Measurements from ENCODE around the gene SUB1. TPM values are rescaled to one million over a fixed set of nuclear protein-coding genes. Genes with fewer than 3 reads are reported as not detected.

Gene SUB1
- total RNA-seq, 4 donors from 2014 or later, result 128 to 174 (median 137) TPM

DNA sequence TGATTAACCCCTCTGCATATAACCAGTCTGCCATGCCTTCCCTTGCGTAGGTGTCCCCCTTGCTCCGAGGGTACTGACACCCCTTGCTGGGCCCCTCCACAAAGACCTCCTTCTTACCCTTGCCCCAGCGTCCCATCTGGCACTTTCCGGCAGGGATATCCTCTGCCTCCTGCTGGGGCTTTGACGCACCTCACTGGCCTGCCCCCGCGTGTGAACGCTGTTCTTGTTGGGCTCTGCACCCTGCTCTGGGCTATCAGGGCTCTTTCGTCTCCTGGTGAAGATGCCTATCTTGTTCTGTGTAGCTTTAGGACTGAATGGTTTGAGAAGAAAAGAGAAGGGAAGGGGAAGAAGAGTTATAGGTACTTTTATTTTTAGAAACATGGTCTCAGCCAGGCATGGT is 53.0 kb downstream of the SUB1 start:
- 86% methylated on average over 9 of the region's 9 CpGs for WGBS
- no peak for DNase-seq (ENCODE audit: low spot score in 2 of 2)
- H3K4me1 ChIP-seq, result no peaks in the 10 kb centered on the region
- H3K36me3 ChIP-seq, result no peaks in the 10 kb centered on the region
- no peaks in the 10 kb centered on the region for H3K9me3 ChIP-seq
- H3K4me3 ChIP-seq, result no peak overlapping the region
- TF ChIP-seq POLR2A (IDR thresholded peaks at IDR 0.05), result no peak
- no peak for TF ChIP-seq POLR2AphosphoS5 (IDR thresholded peaks at IDR 0.05)
- TF ChIP-seq, protein P1, sequence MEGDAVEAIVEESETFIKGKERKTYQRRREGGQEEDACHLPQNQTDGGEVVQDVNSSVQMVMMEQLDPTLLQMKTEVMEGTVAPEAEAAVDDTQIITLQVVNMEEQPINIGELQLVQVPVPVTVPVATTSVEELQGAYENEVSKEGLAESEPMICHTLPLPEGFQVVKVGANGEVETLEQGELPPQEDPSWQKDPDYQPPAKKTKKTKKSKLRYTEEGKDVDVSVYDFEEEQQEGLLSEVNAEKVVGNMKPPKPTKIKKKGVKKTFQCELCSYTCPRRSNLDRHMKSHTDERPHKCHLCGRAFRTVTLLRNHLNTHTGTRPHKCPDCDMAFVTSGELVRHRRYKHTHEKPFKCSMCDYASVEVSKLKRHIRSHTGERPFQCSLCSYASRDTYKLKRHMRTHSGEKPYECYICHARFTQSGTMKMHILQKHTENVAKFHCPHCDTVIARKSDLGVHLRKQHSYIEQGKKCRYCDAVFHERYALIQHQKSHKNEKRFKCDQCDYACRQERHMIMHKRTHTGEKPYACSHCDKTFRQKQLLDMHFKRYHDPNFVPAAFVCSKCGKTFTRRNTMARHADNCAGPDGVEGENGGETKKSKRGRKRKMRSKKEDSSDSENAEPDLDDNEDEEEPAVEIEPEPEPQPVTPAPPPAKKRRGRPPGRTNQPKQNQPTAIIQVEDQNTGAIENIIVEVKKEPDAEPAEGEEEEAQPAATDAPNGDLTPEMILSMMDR (IDR thresholded peaks at IDR 0.05), result no peak
- H3K27me3 ChIP-seq, result no peaks in the 10 kb centered on the region
- no peak overlapping the region for H3K27ac ChIP-seq

DNA sequence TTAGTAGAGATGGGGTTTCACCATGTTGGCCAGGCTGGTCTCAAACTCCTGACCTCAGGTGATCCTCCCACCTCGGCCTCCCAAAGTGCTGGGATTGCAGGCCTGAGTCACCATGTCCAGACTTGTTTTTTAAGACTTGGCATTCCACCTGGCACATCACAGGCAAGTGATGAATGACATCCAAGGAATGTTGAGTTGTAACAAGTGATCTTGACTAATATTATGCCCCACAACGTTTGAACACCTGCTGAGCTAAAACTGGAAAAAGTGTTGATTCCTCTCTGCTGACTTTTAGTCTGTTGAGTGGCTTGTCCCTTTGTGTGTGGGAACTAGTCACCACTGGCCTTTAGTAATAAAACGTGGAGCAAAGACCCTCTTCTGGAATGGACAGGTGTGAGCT is 54.6 kb downstream of the SUB1 start:
- no peak for TF ChIP-seq POLR2A (IDR thresholded peaks at IDR 0.05)
- no peak for TF ChIP-seq POLR2AphosphoS5 (IDR thresholded peaks at IDR 0.05)
- TF ChIP-seq EP300 (IDR thresholded peaks at IDR 0.05), result no peak
- TF ChIP-seq, protein P1 (IDR thresholded peaks at IDR 0.05), result no peak
- DNase-seq (ENCODE audit: low spot score in 2 of 2), result no peak
- H3K4me3 ChIP-seq, result no peak overlapping the region

DNA sequence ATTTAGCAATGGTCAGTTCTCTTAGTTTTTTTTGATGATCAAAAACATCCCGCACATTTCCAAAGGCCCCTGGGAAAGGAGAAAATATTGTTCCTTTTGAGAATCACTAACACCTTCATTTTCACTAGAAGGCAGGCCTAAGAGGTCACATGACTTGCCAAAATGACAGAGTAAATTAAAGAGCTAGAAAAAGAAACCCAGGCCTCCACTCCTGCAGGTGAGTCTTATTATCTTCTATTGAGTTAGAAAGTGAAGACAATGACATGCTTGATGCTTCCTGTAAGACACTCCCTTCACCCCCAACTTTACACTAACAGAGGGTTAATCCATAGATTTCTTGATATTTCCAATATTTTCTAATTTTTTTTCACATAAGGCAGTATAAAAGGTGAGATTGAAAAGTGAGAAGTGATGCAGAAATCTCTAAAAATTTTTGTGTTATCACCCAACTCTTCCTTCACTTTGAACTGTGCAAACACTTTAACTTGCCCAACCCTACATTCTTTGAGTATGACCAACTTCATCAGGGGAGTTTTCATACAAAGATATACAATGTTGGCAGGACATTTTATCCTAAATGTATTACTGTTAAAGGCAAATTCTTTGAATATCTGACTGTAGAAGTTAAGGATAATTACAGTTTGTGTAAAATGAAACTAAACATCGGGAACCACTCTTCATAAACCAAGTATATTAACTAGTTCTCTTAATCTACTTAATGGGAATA is 57.1 kb downstream of the SUB1 start:
- no peak overlapping the region for H3K27ac ChIP-seq
- H3K4me3 ChIP-seq, result no peak overlapping the region
- H3K27me3 ChIP-seq, result no peaks in the 10 kb centered on the region
- 76% methylated on average over 2 of the region's 2 CpGs for WGBS
- TF ChIP-seq POLR2A (IDR thresholded peaks at IDR 0.05), result no peak
- DNase-seq (ENCODE audit: low spot score in 2 of 2), result no peak
- no peaks in the 10 kb centered on the region for H3K4me1 ChIP-seq
- no peaks in the 10 kb centered on the region for H3K9me3 ChIP-seq
- H3K36me3 ChIP-seq, result no peaks in the 10 kb centered on the region

More for the DNA sequence above, 54.6 kb downstream of the SUB1 start:
- WGBS, result 53% methylated on average over 3 of the region's 3 CpGs
- H3K27me3 ChIP-seq, result no peaks in the 10 kb centered on the region
- H3K36me3 ChIP-seq, result no peaks in the 10 kb centered on the region
- H3K4me1 ChIP-seq, result no peaks in the 10 kb centered on the region
- H3K27ac ChIP-seq, result no peak overlapping the region
- H3K9me3 ChIP-seq, result no peaks in the 10 kb centered on the region

DNA sequence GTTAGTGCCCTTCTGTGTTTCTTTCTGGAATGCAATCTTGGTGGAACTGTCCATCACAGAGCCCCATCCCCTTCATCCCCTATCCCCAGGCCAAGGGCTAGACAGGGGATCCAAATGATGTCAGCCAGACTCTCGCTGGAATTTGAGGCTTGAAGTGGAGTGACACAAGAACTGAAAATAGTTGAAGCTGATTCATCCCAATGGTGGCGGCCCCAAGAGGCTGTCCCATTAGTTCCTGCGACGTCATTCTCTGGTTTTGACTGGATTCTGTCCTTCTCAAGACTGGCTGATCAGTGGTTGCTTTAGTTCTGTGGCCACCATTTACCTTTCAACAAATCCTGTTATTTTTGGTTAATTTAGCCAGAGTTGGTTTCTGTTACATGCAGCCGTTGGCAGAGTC is 59.9 kb downstream of the SUB1 start:
- whole genome bisulfite sequencing, result 74% methylated on average over 5 of the region's 5 CpGs
- Histone ChIP-seq H3K36me3 (no peaks in the 10 kb centered on the region), H3K4me1 (no peaks in the 10 kb centered on the region)

DNA sequence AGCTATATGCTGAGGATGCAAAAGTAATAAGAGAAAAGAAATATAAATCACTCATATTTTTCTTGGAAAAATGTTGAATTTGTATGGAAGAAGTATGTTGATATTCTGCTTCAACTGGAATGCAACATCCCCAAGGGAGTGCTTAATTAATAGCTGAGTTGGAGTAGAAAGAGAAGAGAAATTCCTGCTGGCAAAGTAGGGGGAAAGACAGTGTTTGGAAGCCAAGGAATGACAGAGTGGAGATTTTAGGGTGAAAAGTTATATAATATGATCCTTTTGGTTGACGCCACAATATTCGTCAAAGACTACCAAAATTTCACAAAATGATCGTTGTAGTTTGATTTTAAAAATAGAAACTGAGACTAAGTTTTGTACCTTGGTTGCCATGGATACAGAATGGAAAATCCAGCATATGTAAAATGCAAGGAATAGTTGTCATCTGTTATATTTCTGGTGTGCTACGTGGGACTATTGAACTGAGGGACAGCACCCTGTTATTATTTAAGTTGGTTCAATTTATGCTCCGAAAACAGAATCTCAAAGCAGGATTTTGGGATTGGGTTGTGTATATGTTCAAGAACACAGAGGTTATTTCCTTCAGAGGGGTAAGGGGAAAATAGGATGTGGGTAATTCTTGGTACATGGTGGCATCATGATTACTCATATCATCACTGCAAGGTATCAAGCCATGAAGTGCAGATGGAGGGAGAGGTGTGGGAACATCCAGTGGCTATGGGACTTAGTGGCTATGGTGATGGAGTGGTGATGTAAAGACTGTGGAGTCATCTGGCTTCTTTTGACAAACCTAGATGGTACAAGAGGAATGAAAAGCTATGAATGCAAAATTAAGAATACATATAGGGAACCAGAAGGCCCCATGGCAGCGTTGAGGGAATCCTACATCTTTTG is 61.0 kb downstream of the SUB1 start:
- Histone ChIP-seq H3K4me3 (no peak overlapping the region), H3K27me3 (no peaks in the 10 kb centered on the region), H3K4me1 (no peaks in the 10 kb centered on the region), H3K9me3 (no peaks in the 10 kb centered on the region), H3K36me3 (no peaks in the 10 kb centered on the region), H3K27ac (no peak overlapping the region)
- TF ChIP-seq POLR2AphosphoS5 (IDR thresholded peaks at IDR 0.05), result no peak
- TF ChIP-seq EP300 (IDR thresholded peaks at IDR 0.05), result no peak
- no peak for TF ChIP-seq POLR2A (IDR thresholded peaks at IDR 0.05)
- TF ChIP-seq, protein P1 (IDR thresholded peaks at IDR 0.05), result no peak
- DNase-seq (ENCODE audit: low spot score in 2 of 2), result no peak
- 74% methylated on average over 6 of the region's 6 CpGs for WGBS

More for the DNA sequence above, 59.9 kb downstream of the SUB1 start:
- Histone ChIP-seq H3K4me3 (no peak overlapping the region), H3K27ac (no peak overlapping the region), H3K27me3 (no peaks in the 10 kb centered on the region), H3K9me3 (no peaks in the 10 kb centered on the region)
- no peak for DNase-seq (ENCODE audit: low spot score in 2 of 2)
- TF ChIP-seq, protein P1 (IDR thresholded peaks at IDR 0.05), result no peak
- TF ChIP-seq EP300 (IDR thresholded peaks at IDR 0.05) (no peak), POLR2AphosphoS5 (IDR thresholded peaks at IDR 0.05) (no peak), POLR2A (IDR thresholded peaks at IDR 0.05) (no peak)
